Astrocyte of the spinal cord (primary cell): ENCODE results near the gene GPR15LG.

Experiments
- DNase-seq: peaks from one replicate; pipeline ENCODE4 v3.0.0; 2011; ENCODE audit warnings: low read depth, low spot score
- H3K4me3 ChIP-seq: 2 replicates; pipeline ENCODE4 v1.5.1; 2011; ENCODE audit warnings: low read depth, mild to moderate bottlenecking, low read length, moderate library complexity
- CTCF ChIP-seq: IDR thresholded peaks from 2 replicates; pipeline ENCODE4 v1.5.1; 2012; ENCODE audit warnings: low read depth, mild to moderate bottlenecking, low read length, inconsistent platforms
- in situ Hi-C: cut with HindIII; loops from 2 replicates; pipeline ENCODE4 v1.10.0; 2017; ENCODE audit warnings: low sequenced_read_pairs

The GPR15LG gene

GRCh38 chr10:84232376-84232775 lies 58.8 kb downstream of the GPR15LG start:
- no peak for TF ChIP-seq CTCF
- in situ Hi-C loops = no loop called here
- no peak for DNase-seq
- no peak overlapping the region for H3K4me3 ChIP-seq

- no peak for DNase-seq
- no peak overlapping the region for H3K4me3 ChIP-seq
- TF ChIP-seq CTCF = no peak
- in situ Hi-C loops = no loop called here
Measured at GRCh38 chr10:84233940-84234339, 60.3 kb downstream of the GPR15LG start.

- H3K4me3 ChIP-seq = no peak overlapping the region
- no peak for TF ChIP-seq CTCF
- DNase-seq = no peak
- in situ Hi-C loops = no loop called here
Measured at GRCh38 chr10:84234479-84234878, 60.9 kb downstream of the GPR15LG start.
